ENCODE results near the gene HOMER1. TPM values are rescaled to one million over a fixed set of nuclear protein-coding genes. Genes with fewer than 3 reads are reported as not detected.

The HOMER1 gene
- total RNA-seq, 4 donors from 2014 or later = 23.5 to 51.0 (median 33.0) TPM

DNA sequence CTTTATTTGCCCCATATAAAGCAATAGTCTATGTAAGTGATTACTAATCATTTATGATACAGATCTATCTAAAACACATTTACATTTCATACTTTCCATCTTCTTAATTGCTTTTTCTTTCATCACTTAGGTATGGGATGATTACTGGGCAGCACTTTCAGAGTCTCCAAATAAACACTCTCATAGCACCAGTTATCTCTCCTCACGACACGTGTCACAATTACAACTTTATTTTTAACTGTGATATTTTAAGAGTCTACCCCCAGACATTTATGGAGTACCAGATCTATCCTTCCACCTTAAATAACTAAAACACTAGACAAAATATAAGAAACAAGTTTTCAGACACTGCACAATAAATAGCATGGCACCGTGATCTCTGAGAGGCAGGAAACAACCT lies 32.9 kb downstream of the HOMER1 start:
- H3K27me3 ChIP-seq = no peaks in the 10 kb centered on the region
- ATAC-seq = peak; percentile 25 to 45
- H3K27ac ChIP-seq = peak overlapping the region; percentile 84 to 93 (median 89)
- peak overlapping the region; percentile 5 to 34 (median 28) for H3K4me3 ChIP-seq
- TF ChIP-seq, protein P1, sequence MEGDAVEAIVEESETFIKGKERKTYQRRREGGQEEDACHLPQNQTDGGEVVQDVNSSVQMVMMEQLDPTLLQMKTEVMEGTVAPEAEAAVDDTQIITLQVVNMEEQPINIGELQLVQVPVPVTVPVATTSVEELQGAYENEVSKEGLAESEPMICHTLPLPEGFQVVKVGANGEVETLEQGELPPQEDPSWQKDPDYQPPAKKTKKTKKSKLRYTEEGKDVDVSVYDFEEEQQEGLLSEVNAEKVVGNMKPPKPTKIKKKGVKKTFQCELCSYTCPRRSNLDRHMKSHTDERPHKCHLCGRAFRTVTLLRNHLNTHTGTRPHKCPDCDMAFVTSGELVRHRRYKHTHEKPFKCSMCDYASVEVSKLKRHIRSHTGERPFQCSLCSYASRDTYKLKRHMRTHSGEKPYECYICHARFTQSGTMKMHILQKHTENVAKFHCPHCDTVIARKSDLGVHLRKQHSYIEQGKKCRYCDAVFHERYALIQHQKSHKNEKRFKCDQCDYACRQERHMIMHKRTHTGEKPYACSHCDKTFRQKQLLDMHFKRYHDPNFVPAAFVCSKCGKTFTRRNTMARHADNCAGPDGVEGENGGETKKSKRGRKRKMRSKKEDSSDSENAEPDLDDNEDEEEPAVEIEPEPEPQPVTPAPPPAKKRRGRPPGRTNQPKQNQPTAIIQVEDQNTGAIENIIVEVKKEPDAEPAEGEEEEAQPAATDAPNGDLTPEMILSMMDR (IDR thresholded peaks at IDR 0.05 in 4 of 5, conservative IDR thresholded peaks at IDR 0.05 in 1 of 5) = no peak
- TF ChIP-seq POLR2A (IDR thresholded peaks at IDR 0.05) = no peak
- no peak for DNase-seq
- H3K9me3 ChIP-seq = no peaks in the 10 kb centered on the region
- intact Hi-C loops (cut with DNase I; ENCODE audit: low total_unique reads) = loop anchor here (10.0 kb wide), 1 partner anchor 576 kb away; no protein-coding TSS in a partner anchor
- in situ Hi-C loops (cut with MboI; ENCODE audit: low sequenced_read_pairs in 4 of 4) = no loop called here
- peaks cover 32 to 60% of the 10 kb centered on the region in 2 donors for H3K4me1 ChIP-seq
- H3K36me3 ChIP-seq = no peaks in the 10 kb centered on the region

DNA sequence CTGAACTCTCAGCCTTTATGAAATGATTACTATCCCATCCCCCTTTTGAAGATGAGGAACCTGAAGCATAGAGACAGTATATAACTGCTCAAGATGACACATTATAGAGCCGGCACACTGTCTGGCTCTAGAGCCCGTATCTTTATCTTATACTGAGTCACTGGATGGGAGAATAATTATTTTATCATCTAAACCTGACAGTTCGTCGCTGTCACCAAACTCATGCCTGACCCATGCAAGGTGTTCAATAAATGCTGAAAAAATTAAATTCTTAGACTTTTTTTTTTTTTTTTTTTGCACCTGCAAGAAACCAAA lies 38.8 kb downstream of the HOMER1 start:
- Histone ChIP-seq H3K4me3 (no peak overlapping the region), H3K27me3 (no peaks in the 10 kb centered on the region), H3K4me1 (peaks cover 39 to 56% of the 10 kb centered on the region in 2 donors), H3K36me3 (no peaks in the 10 kb centered on the region), H3K27ac (no peak overlapping the region), H3K9me3 (no peaks in the 10 kb centered on the region)
- ATAC-seq (no peak), DNase-seq (no peak)
- in situ Hi-C loops (cut with MboI; ENCODE audit: low sequenced_read_pairs in 4 of 4) = no loop called here
- TF ChIP-seq POLR2A (IDR thresholded peaks at IDR 0.05) = no peak
- TF ChIP-seq, protein P1 (IDR thresholded peaks at IDR 0.05 in 4 of 5, conservative IDR thresholded peaks at IDR 0.05 in 1 of 5) = no peak
- intact Hi-C loops (cut with DNase I; ENCODE audit: low total_unique reads) = no loop called here

- intact Hi-C loops (cut with DNase I; ENCODE audit: low total_unique reads) = no loop called here
- DNase-seq (no peak), ATAC-seq (no peak)
- peak overlapping the region in 1 of 4 donors; percentile 31 for H3K27ac ChIP-seq
- no peak overlapping the region for H3K4me3 ChIP-seq
- TF ChIP-seq POLR2A (IDR thresholded peaks at IDR 0.05) = no peak
- TF ChIP-seq, protein P1 (IDR thresholded peaks at IDR 0.05 in 4 of 5, conservative IDR thresholded peaks at IDR 0.05 in 1 of 5) = no peak
- in situ Hi-C loops (cut with MboI; ENCODE audit: low sequenced_read_pairs in 4 of 4) = loop anchor here (25.0 kb wide), 3 partner anchors 237 to 462 kb away; partner anchors contain the start of gene JMY (in 1 of the 4)
- peaks cover 33 to 50% of the 10 kb centered on the region in 2 donors for H3K4me1 ChIP-seq
- no peaks in the 10 kb centered on the region for H3K27me3 ChIP-seq
- no peaks in the 10 kb centered on the region for H3K36me3 ChIP-seq
- H3K9me3 ChIP-seq = no peaks in the 10 kb centered on the region
Measured at GRCh38 chr5:79474367-79475151, 39.4 kb downstream of the HOMER1 start.

DNA sequence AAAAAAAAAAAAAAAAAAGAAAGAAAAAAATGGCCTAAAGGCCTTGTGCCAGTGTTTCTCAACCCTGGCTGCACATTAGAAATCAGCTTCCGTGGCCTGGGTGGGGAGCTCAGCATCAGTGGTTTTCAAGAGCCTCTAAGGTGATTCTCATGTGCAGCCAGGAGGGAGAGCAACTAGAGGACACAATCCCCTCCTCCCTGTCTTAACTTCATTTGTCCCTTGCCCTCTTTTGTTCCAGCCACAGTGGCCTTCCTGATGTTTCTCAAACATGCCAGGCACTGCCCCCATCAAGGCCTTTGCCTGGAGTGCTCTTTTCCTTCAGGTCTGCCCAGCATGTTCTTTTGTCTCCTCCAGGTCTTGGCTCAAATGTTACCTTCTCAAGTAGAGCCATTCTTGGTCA lies 42.4 kb downstream of the HOMER1 start:
- Histone ChIP-seq H3K4me1 (peaks cover 21 to 41% of the 10 kb centered on the region in 2 donors), H3K9me3 (no peaks in the 10 kb centered on the region), H3K27ac (no peak overlapping the region), H3K36me3 (no peaks in the 10 kb centered on the region), H3K27me3 (no peaks in the 10 kb centered on the region), H3K4me3 (no peak overlapping the region)
- TF ChIP-seq, protein P1 (IDR thresholded peaks at IDR 0.05 in 4 of 5, conservative IDR thresholded peaks at IDR 0.05 in 1 of 5) = no peak
- no peak for TF ChIP-seq POLR2A (IDR thresholded peaks at IDR 0.05)
- DNase-seq = no peak
- peak in 1 of 2 donors; percentile 30 for ATAC-seq
- intact Hi-C loops (cut with DNase I; ENCODE audit: low total_unique reads) (no loop called here), in situ Hi-C loops (cut with MboI; ENCODE audit: low sequenced_read_pairs in 4 of 4) (loop anchor here (25.0 kb wide), 3 partner anchors 234 to 459 kb away; partner anchors contain the start of gene JMY (in 1 of the 4))

Measured in gastrocnemius medialis (tissue), 4 donors.